Stimulated activated naive B cell treated with anti-CD40 and anti-IgM and Interleukin-4, amounts not matched to agents 10 μg/mL and 1 μg/mL and 100 μg/mL, for 72 hours (primary cell): Measurements from ENCODE around the gene RAD51B.

ENCODE experiments used
- ATAC-seq, 2 donors: fragments of 150-1000 bp; cut with Tn5 transposase; replicated peaks; 2 replicates each; pipeline ENCODE4 v1.10.0; 2021; ENCODE audit warnings: moderate library complexity in 1 of 2
- DNase-seq: peaks from one replicate; pipeline ENCODE4 v3.0.0; 2021
- H3K27ac Mint-ChIP-seq: one replicate; pipeline ENCODE4 v1.8.0; 2022; ENCODE audit warnings: mild to moderate bottlenecking, mixed read lengths
- H3K27me3 Mint-ChIP-seq, 2 donors: one replicate each; pipeline ENCODE4 v1.8.0; 2022; ENCODE audit warnings: mixed read lengths in 2 of 2
- H3K36me3 Mint-ChIP-seq, 2 donors: one replicate each; pipeline ENCODE4 v1.8.0; 2022; ENCODE audit warnings: mixed read lengths in 2 of 2, mild to moderate bottlenecking in 1 of 2
- H3K4me1 Mint-ChIP-seq, 2 donors: one replicate each; pipeline ENCODE4 v1.8.0; 2022; ENCODE audit warnings: mixed read lengths in 2 of 2, mild to moderate bottlenecking in 1 of 2
- H3K4me3 Mint-ChIP-seq, 2 donors: one replicate each; pipeline ENCODE4 v1.8.0; 2022; ENCODE audit warnings: mild to moderate bottlenecking in 2 of 2, mixed read lengths in 2 of 2, moderate library complexity in 1 of 2
- H3K9me3 Mint-ChIP-seq, 2 donors: one replicate each; pipeline ENCODE4 v1.8.0; 2022; ENCODE audit warnings: mixed read lengths in 2 of 2, mild to moderate bottlenecking in 1 of 2

The RAD51B gene

GRCh38 chr14:68518166-68518565, 698.6 kb downstream of the RAD51B start:
- Mint-ChIP-seq H3K27ac (no peak overlapping the region), H3K36me3 (no peaks in the 10 kb centered on the region), H3K27me3 (no peaks in the 10 kb centered on the region), H3K4me3 (no peak overlapping the region), H3K9me3 (no peaks in the 10 kb centered on the region), H3K4me1 (peaks cover 33 to 75% of the 10 kb centered on the region in 2 donors)
- DNase-seq (no peak), ATAC-seq (no peak)

GRCh38 chr14:68518761-68519670, 699.4 kb downstream of the RAD51B start:
- H3K4me1 Mint-ChIP-seq: peaks cover 33 to 73% of the 10 kb centered on the region in 2 donors
- no peak for DNase-seq
- H3K27ac Mint-ChIP-seq: peak overlapping the region; percentile 89
- ATAC-seq: no peak
- no peaks in the 10 kb centered on the region for H3K9me3 Mint-ChIP-seq
- no peaks in the 10 kb centered on the region for H3K27me3 Mint-ChIP-seq
- no peaks in the 10 kb centered on the region for H3K36me3 Mint-ChIP-seq
- peak overlapping the region; percentile 65 for H3K4me3 Mint-ChIP-seq

- peaks cover 29 to 66% of the 10 kb centered on the region in 2 donors for H3K4me1 Mint-ChIP-seq
- H3K9me3 Mint-ChIP-seq: peaks cover under 1 to 1% of the 10 kb centered on the region in 2 donors
- peaks cover 0 to 1% of the 10 kb centered on the region in 2 donors for H3K36me3 Mint-ChIP-seq
- peak overlapping the region; percentile 65 for H3K4me3 Mint-ChIP-seq
- ATAC-seq (peak; percentile 69 to 81), DNase-seq (no peak)
- no peaks in the 10 kb centered on the region for H3K27me3 Mint-ChIP-seq
- H3K27ac Mint-ChIP-seq: peak overlapping the region; percentile 89
Observed at GRCh38 chr14:68519671-68520187, 700.1 kb downstream of the RAD51B start.

- DNase-seq (no peak), ATAC-seq (no peak)
- Mint-ChIP-seq H3K9me3 (peaks cover 3 to 4% of the 10 kb centered on the region in 2 donors), H3K4me3 (no peak overlapping the region), H3K4me1 (peaks cover 27 to 60% of the 10 kb centered on the region in 2 donors), H3K27me3 (no peaks in the 10 kb centered on the region), H3K36me3 (peaks cover 0 to 5% of the 10 kb centered on the region in 2 donors), H3K27ac (peak overlapping the region; percentile 62)
Observed at GRCh38 chr14:68520637-68521556, 701.3 kb downstream of the RAD51B start.

- DNase-seq (no peak), ATAC-seq (no peak)
- H3K27me3 Mint-ChIP-seq: no peaks in the 10 kb centered on the region
- peak overlapping the region; percentile 62 for H3K27ac Mint-ChIP-seq
- peaks cover 28 to 62% of the 10 kb centered on the region in 2 donors for H3K4me1 Mint-ChIP-seq
- H3K9me3 Mint-ChIP-seq: peaks cover 3 to 4% of the 10 kb centered on the region in 2 donors
- H3K36me3 Mint-ChIP-seq: peaks cover 0 to 5% of the 10 kb centered on the region in 2 donors
- H3K4me3 Mint-ChIP-seq: no peak overlapping the region
Observed at GRCh38 chr14:68521557-68521901, 702.0 kb downstream of the RAD51B start.

- ATAC-seq (no peak), DNase-seq (no peak)
- Mint-ChIP-seq H3K4me3 (no peak overlapping the region), H3K36me3 (peaks cover 0 to 5% of the 10 kb centered on the region in 2 donors), H3K9me3 (peaks cover 3 to 4% of the 10 kb centered on the region in 2 donors), H3K27me3 (no peaks in the 10 kb centered on the region), H3K27ac (no peak overlapping the region), H3K4me1 (peaks cover 30 to 68% of the 10 kb centered on the region in 2 donors)
Observed at GRCh38 chr14:68521961-68522509, 702.5 kb downstream of the RAD51B start.

- no peak for DNase-seq
- H3K27ac Mint-ChIP-seq: peak overlapping the region; percentile 16
- no peak for ATAC-seq
Observed at GRCh38 chr14:68522510-68523325, 703.1 kb downstream of the RAD51B start.

GRCh38 chr14:68523326-68523610, 703.7 kb downstream of the RAD51B start:
- no peak overlapping the region for H3K4me3 Mint-ChIP-seq
- peaks cover 3 to 4% of the 10 kb centered on the region in 2 donors for H3K9me3 Mint-ChIP-seq
- peak overlapping the region; percentile 47 for H3K27ac Mint-ChIP-seq
- ATAC-seq: no peak
- no peaks in the 10 kb centered on the region for H3K27me3 Mint-ChIP-seq
- no peak for DNase-seq
- H3K4me1 Mint-ChIP-seq: peaks cover 35 to 72% of the 10 kb centered on the region in 2 donors
- peaks cover 0 to 5% of the 10 kb centered on the region in 2 donors for H3K36me3 Mint-ChIP-seq

More at GRCh38 chr14:68522510-68523325, 703.1 kb downstream of the RAD51B start:
- no peak overlapping the region for H3K4me3 Mint-ChIP-seq
- H3K9me3 Mint-ChIP-seq: peaks cover 3 to 4% of the 10 kb centered on the region in 2 donors
- H3K36me3 Mint-ChIP-seq: peaks cover 0 to 5% of the 10 kb centered on the region in 2 donors
- H3K4me1 Mint-ChIP-seq: peaks cover 32 to 72% of the 10 kb centered on the region in 2 donors
- H3K27me3 Mint-ChIP-seq: no peaks in the 10 kb centered on the region

GRCh38 chr14:68523989-68524725, 704.6 kb downstream of the RAD51B start:
- no peaks in the 10 kb centered on the region for H3K27me3 Mint-ChIP-seq
- H3K4me1 Mint-ChIP-seq: peaks cover 35 to 65% of the 10 kb centered on the region in 2 donors
- H3K9me3 Mint-ChIP-seq: peaks cover 3 to 4% of the 10 kb centered on the region in 2 donors
- ATAC-seq: no peak
- H3K36me3 Mint-ChIP-seq: peaks cover 0 to 6% of the 10 kb centered on the region in 2 donors
- H3K4me3 Mint-ChIP-seq: no peak overlapping the region
- no peak overlapping the region for H3K27ac Mint-ChIP-seq
- DNase-seq: no peak

GRCh38 chr14:68525516-68525915, 705.9 kb downstream of the RAD51B start:
- H3K4me1 Mint-ChIP-seq: peaks cover 27 to 52% of the 10 kb centered on the region in 2 donors
- H3K27ac Mint-ChIP-seq: no peak overlapping the region
- H3K36me3 Mint-ChIP-seq: peaks cover 0 to 14% of the 10 kb centered on the region in 2 donors
- H3K4me3 Mint-ChIP-seq: no peak overlapping the region
- no peak for ATAC-seq
- H3K9me3 Mint-ChIP-seq: peaks cover 3 to 4% of the 10 kb centered on the region in 2 donors
- no peak for DNase-seq
- no peaks in the 10 kb centered on the region for H3K27me3 Mint-ChIP-seq

GRCh38 chr14:68526512-68527091, 707.0 kb downstream of the RAD51B start:
- no peak for ATAC-seq
- no peak overlapping the region for H3K4me3 Mint-ChIP-seq
- peak overlapping the region; percentile 37 for H3K27ac Mint-ChIP-seq
- H3K27me3 Mint-ChIP-seq: no peaks in the 10 kb centered on the region
- peaks cover 20 to 41% of the 10 kb centered on the region in 2 donors for H3K4me1 Mint-ChIP-seq
- no peak for DNase-seq
- peaks cover 5 to 9% of the 10 kb centered on the region in 2 donors for H3K9me3 Mint-ChIP-seq
- H3K36me3 Mint-ChIP-seq: peaks cover 2 to 19% of the 10 kb centered on the region in 2 donors

- DNase-seq (no peak), ATAC-seq (peak in 1 of 2 donors; percentile 38)
- peaks cover 2 to 19% of the 10 kb centered on the region in 2 donors for H3K36me3 Mint-ChIP-seq
- H3K27me3 Mint-ChIP-seq: no peaks in the 10 kb centered on the region
- no peak overlapping the region for H3K4me3 Mint-ChIP-seq
- peaks cover 5 to 9% of the 10 kb centered on the region in 2 donors for H3K9me3 Mint-ChIP-seq
- H3K4me1 Mint-ChIP-seq: peaks cover 18 to 33% of the 10 kb centered on the region in 2 donors
- no peak overlapping the region for H3K27ac Mint-ChIP-seq
Observed at GRCh38 chr14:68527329-68527851, 707.8 kb downstream of the RAD51B start.
